WTC11 (cell line): ENCODE measurements around the gene KCNH8. TPM values are rescaled to one million over a fixed set of nuclear protein-coding genes. Genes with fewer than 3 reads are reported as not detected.
"Not testable (repeated sequence)": the region's sequence is repeated elsewhere in the genome, so short reads cannot be mapped to it uniquely, and the experiment has no call there.

Experiments used
- ATAC-seq: fragments of 200-7000 bp; cut with Tn5 transposase; 2 replicates; pipeline ENCODE4 v1.10.0; 2021; ENCODE audit warnings: mild to moderate bottlenecking, moderate library complexity
- CTCF ChIA-PET: fragments of 300-600 bp; sonication (Branson Sonifier 250); formaldehyde crosslinking; loops from one replicate; lab custom pipeline; 2021; ENCODE audit warnings: antibody characterized with exemption; lab: Charles Lee
- POLR2A ChIA-PET: fragments of 350-600 bp; sonication (Branson Sonifier 250); formaldehyde crosslinking; loops from one replicate; lab custom pipeline; 2021; ENCODE audit warnings: antibody characterized with exemption; lab: Charles Lee
- DNase-seq: peaks from one replicate; pipeline ENCODE4 v3.0.0; 2021; ENCODE audit warnings: low spot score
- H3K27ac Mint-ChIP-seq: 2 replicates; pipeline ENCODE4 v1.8.0; 2021; ENCODE audit warnings: mixed read lengths
- H3K27me3 Mint-ChIP-seq: 2 replicates; pipeline ENCODE4 v1.8.0; 2021; ENCODE audit warnings: low read depth, mild to moderate bottlenecking, moderate library complexity, mixed read lengths
- H3K36me3 Mint-ChIP-seq: 2 replicates; pipeline ENCODE4 v1.8.0; 2021; ENCODE audit warnings: mixed read lengths
- H3K4me1 Mint-ChIP-seq: 2 replicates; pipeline ENCODE4 v1.8.0; 2022; ENCODE audit warnings: mixed read lengths
- H3K4me3 Mint-ChIP-seq: 2 replicates; pipeline ENCODE4 v1.8.0; 2021; ENCODE audit warnings: mild to moderate bottlenecking, moderate library complexity, mixed read lengths
- H3K9me3 Mint-ChIP-seq: 2 replicates; pipeline ENCODE4 v1.8.0; 2021; ENCODE audit warnings: mixed read lengths
- ATF1 ChIP-seq: sonication (generic); formaldehyde crosslinking; IDR thresholded peaks from 2 replicates; pipeline ENCODE4 v1.8.1; 2023; ENCODE audit warnings: mild to moderate bottlenecking, moderate library complexity, missing genetic modification reagents
- CREM ChIP-seq: sonication (generic); formaldehyde crosslinking; IDR thresholded peaks from 2 replicates; pipeline ENCODE4 v1.8.1; 2022; ENCODE audit warnings: mild to moderate bottlenecking, missing genetic modification reagents, moderate library complexity
- ELF4 ChIP-seq: sonication (generic); formaldehyde crosslinking; IDR thresholded peaks from 2 replicates; pipeline ENCODE4 v1.8.1; 2022; ENCODE audit warnings: low read depth, mild to moderate bottlenecking, moderate library complexity, missing genetic modification reagents
- FOXJ3 ChIP-seq: sonication (generic); formaldehyde crosslinking; IDR thresholded peaks from 2 replicates; pipeline ENCODE4 v1.9.0; 2021; ENCODE audit warnings: missing genetic modification reagents, mild to moderate bottlenecking, borderline replicate concordance
- GABPB1 ChIP-seq: sonication (generic); formaldehyde crosslinking; IDR thresholded peaks from 2 replicates; pipeline ENCODE4 v1.8.1; 2023; ENCODE audit warnings: mild to moderate bottlenecking, missing genetic modification reagents
- HMGA2 ChIP-seq: fragments of 250-450 bp; sonication (Bioruptor Pico); IDR thresholded peaks from 2 replicates; pipeline ENCODE4 v1.4.0; 2021; ENCODE audit warnings: mild to moderate bottlenecking, moderate library complexity
- JAZF1 ChIP-seq: fragments of 250-450 bp; sonication (Bioruptor Pico); IDR thresholded peaks from 2 replicates; pipeline ENCODE4 v1.9.0; 2021; ENCODE audit warnings: moderate library complexity, mild to moderate bottlenecking, inconsistent platforms
- JUN ChIP-seq: sonication (generic); formaldehyde crosslinking; IDR thresholded peaks from 2 replicates; pipeline ENCODE4 v1.8.0; 2023; ENCODE audit warnings: mild to moderate bottlenecking, missing genetic modification reagents
- NR1H2 ChIP-seq: sonication (generic); formaldehyde crosslinking; IDR thresholded peaks from 2 replicates; pipeline ENCODE4 v1.9.0; 2021; ENCODE audit warnings: mild to moderate bottlenecking, moderate library complexity, missing genetic modification reagents
- SOX15 ChIP-seq: fragments of 250-450 bp; sonication (Bioruptor Pico); IDR thresholded peaks from 2 replicates; pipeline ENCODE4 v1.9.0; 2021; ENCODE audit warnings: mild to moderate bottlenecking
- TEAD1 ChIP-seq: sonication (generic); formaldehyde crosslinking; IDR thresholded peaks from 2 replicates; pipeline ENCODE4 v1.8.0; 2022; ENCODE audit warnings: mild to moderate bottlenecking, missing genetic modification reagents
- ZNF121 ChIP-seq: sonication (generic); formaldehyde crosslinking; IDR thresholded peaks from 2 replicates; pipeline ENCODE4 v1.8.0; 2023; ENCODE audit warnings: missing genetic modification reagents
- ZNF138 ChIP-seq: sonication (generic); formaldehyde crosslinking; conservative IDR thresholded peaks from 2 replicates; pipeline ENCODE4 v1.8.1; 2022; ENCODE audit warnings: mild to moderate bottlenecking, moderate library complexity, missing genetic modification reagents
- ZNF219 ChIP-seq: sonication (generic); formaldehyde crosslinking; IDR thresholded peaks from 2 replicates; pipeline ENCODE4 v1.8.0; 2023; ENCODE audit warnings: missing genetic modification reagents, mild to moderate bottlenecking, borderline replicate concordance
- total RNA-seq: library from RNA; stranded (reverse); gene quantifications from 3 replicates; pipeline ENCODE4 v1.2.3, GENCODE V29; 2021
- TF ChIP-seq, protein P1 (sequence below): sonication (generic); formaldehyde crosslinking; IDR thresholded peaks from 2 replicates; pipeline ENCODE4 v1.8.0; 2022; ENCODE audit warnings: missing genetic modification reagents
- TF ChIP-seq, protein P2 (sequence below): sonication (generic); formaldehyde crosslinking; conservative IDR thresholded peaks from 2 replicates; pipeline ENCODE4 v1.8.1; 2023; ENCODE audit warnings: mild to moderate bottlenecking, low read depth, missing genetic modification reagents, moderate library complexity

KCNH8 gene
- total RNA-seq, 1 experiment from 2014 or later, result 2.8 TPM

DNA sequence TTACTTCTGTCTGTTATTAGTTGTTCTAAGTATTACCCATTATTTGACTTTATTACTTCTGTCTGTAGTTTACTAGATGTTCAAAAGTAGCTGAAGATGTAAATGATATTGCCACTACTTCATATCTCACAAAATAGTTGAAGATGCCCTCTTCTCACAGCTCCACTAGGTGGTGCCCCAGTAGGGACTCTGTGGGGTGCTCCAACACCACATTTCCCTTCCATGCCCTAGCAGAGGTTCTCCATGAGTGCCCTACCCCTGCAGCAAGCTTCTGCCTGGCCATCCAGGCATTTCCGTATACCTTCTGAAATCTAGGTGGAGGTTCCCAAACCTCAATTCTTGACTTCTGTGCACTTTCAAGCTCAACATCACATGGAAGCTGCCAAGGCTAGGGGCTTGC lies 80.8 kb downstream of the KCNH8 start (continued):
- TF ChIP-seq GABPB1 (CRISPR knock-in tag), result no peak
- TF ChIP-seq, protein P1, sequence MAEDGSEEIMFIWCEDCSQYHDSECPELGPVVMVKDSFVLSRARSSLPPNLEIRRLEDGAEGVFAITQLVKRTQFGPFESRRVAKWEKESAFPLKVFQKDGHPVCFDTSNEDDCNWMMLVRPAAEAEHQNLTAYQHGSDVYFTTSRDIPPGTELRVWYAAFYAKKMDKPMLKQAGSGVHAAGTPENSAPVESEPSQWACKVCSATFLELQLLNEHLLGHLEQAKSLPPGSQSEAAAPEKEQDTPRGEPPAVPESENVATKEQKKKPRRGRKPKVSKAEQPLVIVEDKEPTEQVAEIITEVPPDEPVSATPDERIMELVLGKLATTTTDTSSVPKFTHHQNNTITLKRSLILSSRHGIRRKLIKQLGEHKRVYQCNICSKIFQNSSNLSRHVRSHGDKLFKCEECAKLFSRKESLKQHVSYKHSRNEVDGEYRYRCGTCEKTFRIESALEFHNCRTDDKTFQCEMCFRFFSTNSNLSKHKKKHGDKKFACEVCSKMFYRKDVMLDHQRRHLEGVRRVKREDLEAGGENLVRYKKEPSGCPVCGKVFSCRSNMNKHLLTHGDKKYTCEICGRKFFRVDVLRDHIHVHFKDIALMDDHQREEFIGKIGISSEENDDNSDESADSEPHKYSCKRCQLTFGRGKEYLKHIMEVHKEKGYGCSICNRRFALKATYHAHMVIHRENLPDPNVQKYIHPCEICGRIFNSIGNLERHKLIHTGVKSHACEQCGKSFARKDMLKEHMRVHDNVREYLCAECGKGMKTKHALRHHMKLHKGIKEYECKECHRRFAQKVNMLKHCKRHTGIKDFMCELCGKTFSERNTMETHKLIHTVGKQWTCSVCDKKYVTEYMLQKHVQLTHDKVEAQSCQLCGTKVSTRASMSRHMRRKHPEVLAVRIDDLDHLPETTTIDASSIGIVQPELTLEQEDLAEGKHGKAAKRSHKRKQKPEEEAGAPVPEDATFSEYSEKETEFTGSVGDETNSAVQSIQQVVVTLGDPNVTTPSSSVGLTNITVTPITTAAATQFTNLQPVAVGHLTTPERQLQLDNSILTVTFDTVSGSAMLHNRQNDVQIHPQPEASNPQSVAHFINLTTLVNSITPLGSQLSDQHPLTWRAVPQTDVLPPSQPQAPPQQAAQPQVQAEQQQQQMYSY (CRISPR knock-in tag), result no peak
- TF ChIP-seq HMGA2 (CRISPR knock-in tag), result no peak
- no peak for TF ChIP-seq JAZF1 (CRISPR knock-in tag)
- no peak for TF ChIP-seq TEAD1 (CRISPR knock-in tag)
- no peak for TF ChIP-seq CREM (CRISPR knock-in tag)
- TF ChIP-seq SOX15 (CRISPR knock-in tag), result no peak
- no peak for TF ChIP-seq ZNF138 (CRISPR knock-in tag)
- TF ChIP-seq, all 79 proteins: peak for 0

DNA sequence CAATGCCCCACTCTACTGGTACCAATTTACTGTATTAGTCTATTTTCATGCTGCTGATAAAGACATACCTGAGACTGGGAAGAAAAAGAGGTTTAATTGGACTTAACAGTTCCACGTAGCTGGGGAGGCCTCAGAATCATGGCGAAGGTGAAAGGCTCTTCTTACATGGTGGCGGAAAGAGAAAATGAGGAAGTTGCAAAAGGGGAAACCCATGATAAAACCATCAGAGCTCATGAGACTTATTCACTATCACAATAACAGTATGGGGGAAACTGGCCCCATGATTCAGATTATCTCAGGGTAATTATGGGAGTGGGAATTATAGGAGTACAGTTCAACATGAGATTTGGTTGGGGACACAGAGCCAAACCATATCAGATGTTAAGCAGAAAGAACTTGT lies 81.6 kb downstream of the KCNH8 start:
- ATAC-seq, H3K4me3 Mint-ChIP-seq, H3K27ac Mint-ChIP-seq, H3K9me3 Mint-ChIP-seq, POLR2A ChIA-PET, CTCF ChIA-PET, H3K36me3 Mint-ChIP-seq, DNase-seq, H3K27me3 Mint-ChIP-seq: not testable (repeated sequence)
- H3K4me1 Mint-ChIP-seq, result peaks cover 11% of the 10 kb centered on the region

DNA sequence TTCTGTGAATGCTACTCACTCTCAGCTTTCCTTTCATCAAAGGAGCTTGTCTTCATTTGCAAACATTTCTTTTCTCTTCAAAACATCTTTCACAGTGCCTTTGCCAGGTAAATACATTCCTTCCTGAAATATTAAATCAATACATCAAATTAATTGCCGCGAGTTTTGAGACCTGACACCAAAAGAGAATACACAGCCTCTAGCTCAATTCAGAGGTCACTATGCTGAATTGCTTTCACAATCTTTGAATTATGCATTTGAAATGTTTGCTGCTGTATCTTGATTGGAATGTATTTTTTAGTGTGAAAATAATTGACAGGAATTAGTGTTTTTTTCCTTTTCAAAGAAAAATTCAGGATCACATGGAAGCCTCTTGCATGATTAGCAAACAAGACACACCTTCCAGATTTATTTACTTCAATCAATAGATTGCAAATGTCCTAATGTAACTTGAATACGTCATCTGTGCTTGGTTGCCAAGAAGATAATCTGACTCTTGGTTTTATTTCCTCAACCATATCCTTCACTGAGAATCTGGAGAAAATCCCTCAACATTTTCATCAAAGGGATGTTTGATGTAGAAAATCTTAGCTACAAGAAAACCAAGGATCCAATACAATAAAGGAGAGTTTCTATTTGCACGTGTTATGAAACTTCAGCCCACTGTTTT lies 83.6 kb downstream of the KCNH8 start:
- H3K4me3 Mint-ChIP-seq, result no peak overlapping the region
- ATAC-seq (no peak), DNase-seq (no peak)
- H3K9me3 Mint-ChIP-seq, result peaks cover 6% of the 10 kb centered on the region
- TF ChIP-seq ELF4 (CRISPR knock-in tag) (no peak), ZNF219 (CRISPR knock-in tag) (no peak), ATF1 (CRISPR knock-in tag) (no peak), NR1H2 (CRISPR knock-in tag) (no peak), FOXJ3 (CRISPR knock-in tag) (no peak)
- TF ChIP-seq, protein P2, sequence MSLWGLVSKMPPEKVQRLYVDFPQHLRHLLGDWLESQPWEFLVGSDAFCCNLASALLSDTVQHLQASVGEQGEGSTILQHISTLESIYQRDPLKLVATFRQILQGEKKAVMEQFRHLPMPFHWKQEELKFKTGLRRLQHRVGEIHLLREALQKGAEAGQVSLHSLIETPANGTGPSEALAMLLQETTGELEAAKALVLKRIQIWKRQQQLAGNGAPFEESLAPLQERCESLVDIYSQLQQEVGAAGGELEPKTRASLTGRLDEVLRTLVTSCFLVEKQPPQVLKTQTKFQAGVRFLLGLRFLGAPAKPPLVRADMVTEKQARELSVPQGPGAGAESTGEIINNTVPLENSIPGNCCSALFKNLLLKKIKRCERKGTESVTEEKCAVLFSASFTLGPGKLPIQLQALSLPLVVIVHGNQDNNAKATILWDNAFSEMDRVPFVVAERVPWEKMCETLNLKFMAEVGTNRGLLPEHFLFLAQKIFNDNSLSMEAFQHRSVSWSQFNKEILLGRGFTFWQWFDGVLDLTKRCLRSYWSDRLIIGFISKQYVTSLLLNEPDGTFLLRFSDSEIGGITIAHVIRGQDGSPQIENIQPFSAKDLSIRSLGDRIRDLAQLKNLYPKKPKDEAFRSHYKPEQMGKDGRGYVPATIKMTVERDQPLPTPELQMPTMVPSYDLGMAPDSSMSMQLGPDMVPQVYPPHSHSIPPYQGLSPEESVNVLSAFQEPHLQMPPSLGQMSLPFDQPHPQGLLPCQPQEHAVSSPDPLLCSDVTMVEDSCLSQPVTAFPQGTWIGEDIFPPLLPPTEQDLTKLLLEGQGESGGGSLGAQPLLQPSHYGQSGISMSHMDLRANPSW, result no peak
- H3K27me3 Mint-ChIP-seq, result no peaks in the 10 kb centered on the region
- no peak overlapping the region for H3K27ac Mint-ChIP-seq
- peaks cover 5% of the 10 kb centered on the region for H3K36me3 Mint-ChIP-seq
- POLR2A ChIA-PET, result no interaction called here
- H3K4me1 Mint-ChIP-seq, result peaks cover 6% of the 10 kb centered on the region
- CTCF ChIA-PET, result interaction anchor here (0.8 to 0.9 kb wide), 2 partner anchors 25 to 167 kb away, joined by 3 read pairs; no protein-coding TSS in a partner anchor

DNA sequence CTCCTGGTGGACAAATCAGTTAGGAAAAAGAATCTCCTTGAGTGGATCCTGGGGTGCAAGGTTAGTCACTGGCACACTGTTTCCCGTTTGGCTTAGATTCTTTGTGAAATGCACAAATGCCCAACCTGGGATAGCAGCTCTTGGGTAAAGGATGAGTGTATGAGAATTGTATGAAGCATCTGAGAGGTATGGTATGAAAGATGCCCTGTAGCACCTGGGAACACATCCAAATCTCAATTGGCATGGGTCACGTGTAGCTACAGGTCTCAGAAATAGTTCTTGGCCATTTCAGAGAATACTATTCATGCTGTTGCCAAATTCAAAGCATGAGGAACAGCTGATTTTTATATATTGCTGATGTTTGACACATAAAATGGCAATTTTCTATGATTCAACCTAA lies 84.3 kb downstream of the KCNH8 start:
- POLR2A ChIA-PET, result no interaction called here

More for the DNA sequence above, 84.3 kb downstream of the KCNH8 start:
- DNase-seq, result no peak
- Mint-ChIP-seq H3K9me3 (peaks cover 6% of the 10 kb centered on the region), H3K4me3 (no peak overlapping the region)
- ATAC-seq, result no peak
- TF ChIP-seq ZNF121 (CRISPR knock-in tag) (no peak), JUN (CRISPR knock-in tag) (no peak)
- TF ChIP-seq, all 79 proteins: peak for 0
- H3K36me3 Mint-ChIP-seq, result peaks cover 5% of the 10 kb centered on the region
- H3K4me1 Mint-ChIP-seq, result 0 out of 2 replicates have a peak, but pooled peaks cover 3% of the 10 kb centered on the region
- no peaks in the 10 kb centered on the region for H3K27me3 Mint-ChIP-seq
- H3K27ac Mint-ChIP-seq, result no peak overlapping the region
- CTCF ChIA-PET, result no interaction called here
